Neural progenitor cell (in vitro differentiated cells): ENCODE data around the gene DOHH.

Source experiments
- EZH2 ChIP-seq: fragments of 200-600 bp; sonication (generic); IDR thresholded peaks from 2 replicates; pipeline ENCODE4 v1.6.1; 2017; ENCODE audit warnings: antibody characterized with exemption, mild to moderate bottlenecking, moderate library complexity
- TF ChIP-seq, protein P1 (sequence below): fragments of 200-600 bp; sonication (generic); IDR thresholded peaks from 2 replicates; pipeline ENCODE4 v1.5.1; 2017; ENCODE audit warnings: antibody characterized with exemption, mild to moderate bottlenecking

DNA sequence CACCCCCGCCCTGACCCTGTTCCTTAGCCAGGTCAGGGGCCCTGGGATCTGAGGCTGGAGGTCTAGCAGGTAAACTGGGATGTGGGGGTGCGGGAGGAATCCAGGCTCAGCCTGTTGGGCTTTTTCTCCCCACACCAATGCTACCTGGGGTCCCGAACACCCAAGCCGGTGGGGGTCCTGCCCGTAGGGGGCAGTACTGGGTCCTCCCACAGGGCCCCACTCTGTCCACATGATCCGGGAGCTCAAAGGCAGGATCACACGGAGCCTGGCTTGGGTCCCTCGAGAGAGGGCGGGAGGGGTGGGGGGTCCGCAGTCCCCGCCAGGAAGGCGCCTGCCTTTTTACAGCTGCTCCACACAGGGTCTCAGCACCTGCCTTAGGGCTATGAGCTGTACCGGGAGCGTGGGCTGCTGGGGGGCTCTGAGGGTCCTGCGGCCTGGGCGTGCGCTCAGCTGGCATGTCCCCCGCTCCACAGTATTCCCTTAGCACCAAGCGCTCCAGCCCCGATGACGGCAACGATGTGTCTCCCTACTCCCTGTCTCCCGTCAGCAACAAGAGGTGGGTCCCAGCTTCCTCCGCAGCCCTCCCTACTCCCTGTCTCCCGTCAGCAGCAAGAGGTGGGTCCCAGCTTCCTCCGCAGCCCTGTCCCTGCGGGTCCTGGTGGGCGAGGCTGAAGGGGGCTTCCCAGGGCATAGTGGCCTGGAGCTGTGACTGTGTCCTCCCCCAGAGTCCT is 26.2 kb upstream of the DOHH start:
- TF ChIP-seq, protein P1, sequence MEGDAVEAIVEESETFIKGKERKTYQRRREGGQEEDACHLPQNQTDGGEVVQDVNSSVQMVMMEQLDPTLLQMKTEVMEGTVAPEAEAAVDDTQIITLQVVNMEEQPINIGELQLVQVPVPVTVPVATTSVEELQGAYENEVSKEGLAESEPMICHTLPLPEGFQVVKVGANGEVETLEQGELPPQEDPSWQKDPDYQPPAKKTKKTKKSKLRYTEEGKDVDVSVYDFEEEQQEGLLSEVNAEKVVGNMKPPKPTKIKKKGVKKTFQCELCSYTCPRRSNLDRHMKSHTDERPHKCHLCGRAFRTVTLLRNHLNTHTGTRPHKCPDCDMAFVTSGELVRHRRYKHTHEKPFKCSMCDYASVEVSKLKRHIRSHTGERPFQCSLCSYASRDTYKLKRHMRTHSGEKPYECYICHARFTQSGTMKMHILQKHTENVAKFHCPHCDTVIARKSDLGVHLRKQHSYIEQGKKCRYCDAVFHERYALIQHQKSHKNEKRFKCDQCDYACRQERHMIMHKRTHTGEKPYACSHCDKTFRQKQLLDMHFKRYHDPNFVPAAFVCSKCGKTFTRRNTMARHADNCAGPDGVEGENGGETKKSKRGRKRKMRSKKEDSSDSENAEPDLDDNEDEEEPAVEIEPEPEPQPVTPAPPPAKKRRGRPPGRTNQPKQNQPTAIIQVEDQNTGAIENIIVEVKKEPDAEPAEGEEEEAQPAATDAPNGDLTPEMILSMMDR: peak; percentile 34
- no peak for TF ChIP-seq EZH2
